Endothelial cell of umbilical vein (primary cell): ENCODE data around the gene LCN2. TPM values are rescaled to one million over a fixed set of nuclear protein-coding genes. Genes with fewer than 3 reads are reported as not detected.

Experiments
- BruUV-seq: library from RNA; stranded (reverse); fragments of 400-500 nt; replicated peaks from 2 replicates; lab custom pipeline; 2021; lab: Mats Ljungman, UMichigan
- CTCF ChIA-PET: fragments of 300-600, 350-600 bp; sonication (Branson Sonifier 250); formaldehyde crosslinking; loops from one replicate; lab custom pipeline; 2021; ENCODE audit warnings: antibody characterized with exemption, inconsistent platforms; lab: Charles Lee
- POLR2A ChIA-PET: fragments of 300-600, 350-600 bp; sonication (Branson Sonifier 250); formaldehyde crosslinking; loops from one replicate; lab custom pipeline; 2021; ENCODE audit warnings: antibody characterized with exemption, inconsistent platforms; lab: Charles Lee
- DNase-seq: peaks from one replicate; pipeline ENCODE4 v3.0.0-alpha.2; 2011; ENCODE audit warnings: low read depth, low spot score
- FAIRE-seq: peaks from 2 replicates; lab custom pipeline; 2011; peaks lifted over from hg19 to GRCh38; lab: Jason Lieb, UNC
- H2AFZ ChIP-seq: 2 replicates; pipeline ENCODE4 v1.6.0; 2012; ENCODE audit warnings: low read depth, low read length, control low read depth, inconsistent platforms
- H3K27ac ChIP-seq: 2 replicates; pipeline ENCODE4 v1.5.1; 2011; ENCODE audit warnings: low read depth, mild to moderate bottlenecking, control low read depth, low read length, moderate library complexity; ENCODE audit not compliant: insufficient read depth
- H3K27me3 ChIP-seq, 2 experiments: 2 replicates each; pipeline versions ENCODE4 v1.6.0 to v1.6.1; 2011; ENCODE audit warnings: low read length in 2 of 2, mixed read lengths in 1 of 2; ENCODE audit not compliant: control insufficient read depth in 2 of 2, insufficient read depth in 2 of 2
- H3K36me3 ChIP-seq, 2 experiments: 2 replicates in 1 of 2; 3 replicates in 1 of 2; pipeline ENCODE4 v1.5.1; 2011; ENCODE audit warnings: low read length in 2 of 2, mild to moderate bottlenecking in 1 of 2, moderate library complexity in 1 of 2; ENCODE audit not compliant: control insufficient read depth in 2 of 2, insufficient read depth in 2 of 2; ENCODE audit errors: extremely low read depth in 1 of 2
- H3K4me1 ChIP-seq: 3 replicates; pipeline ENCODE4 v1.5.1; 2011; ENCODE audit warnings: mild to moderate bottlenecking, low read length; ENCODE audit not compliant: control insufficient read depth, insufficient read depth; ENCODE audit errors: extremely low read depth
- H3K4me2 ChIP-seq: 2 replicates; pipeline ENCODE4 v1.6.1; 2011; ENCODE audit warnings: low read length, control low read depth, mixed read lengths; ENCODE audit not compliant: insufficient read depth
- H3K4me3 ChIP-seq, 3 experiments: fragments of 200-600 bp in 1 of 3; sonication (generic), shearing (Covaris generic) in 1 of 3; replicated peaks in 1 of 3; 2 replicates each; pipeline ENCODE4 v1.5.1; 2011 to 2016; ENCODE audit warnings: control low read depth in 3 of 3, low read length in 3 of 3, mild to moderate bottlenecking in 2 of 3, inconsistent platforms in 1 of 3, low read depth in 1 of 3, moderate library complexity in 1 of 3; ENCODE audit not compliant: insufficient read depth in 1 of 3
- H3K79me2 ChIP-seq: 2 replicates; pipeline ENCODE4 v1.6.0; 2012; ENCODE audit warnings: low read length, inconsistent platforms; ENCODE audit not compliant: control insufficient read depth, insufficient read depth
- H3K9ac ChIP-seq: replicated peaks from 2 replicates; pipeline ENCODE3; 2011; ENCODE audit warnings: low read length, control low read depth; ENCODE audit not compliant: insufficient read depth; ENCODE audit errors: extremely low read depth
- H3K9me1 ChIP-seq: replicated peaks from 3 replicates; pipeline ENCODE4 v1.6.0; 2011; ENCODE audit warnings: mild to moderate bottlenecking, low read length; ENCODE audit not compliant: control insufficient read depth, insufficient read depth; ENCODE audit errors: extremely low read depth
- H3K9me3 ChIP-seq: replicated peaks from 2 replicates; pipeline ENCODE4 v1.5.1; 2012; ENCODE audit warnings: low read length, inconsistent platforms; ENCODE audit not compliant: control insufficient read depth, insufficient read depth
- H4K20me1 ChIP-seq: replicated peaks from 2 replicates; pipeline ENCODE3; 2011; ENCODE audit warnings: mild to moderate bottlenecking, low read length; ENCODE audit not compliant: control insufficient read depth, insufficient read depth; ENCODE audit errors: extremely low read depth
- EZH2 ChIP-seq: IDR thresholded peaks from 2 replicates; pipeline ENCODE4 v1.6.1; 2012; ENCODE audit warnings: borderline replicate concordance, low read depth, mild to moderate bottlenecking, moderate library complexity, low read length, inconsistent platforms; ENCODE audit not compliant: severe bottlenecking
- FOS ChIP-seq: IDR thresholded peaks from 2 replicates; pipeline ENCODE4 v1.6.1; 2011; ENCODE audit warnings: mild to moderate bottlenecking, low read length, moderate library complexity, borderline replicate concordance; ENCODE audit not compliant: insufficient read depth
- GATA2 ChIP-seq: IDR thresholded peaks from 2 replicates; pipeline ENCODE4 v1.7.0; 2011; ENCODE audit warnings: low read depth, mild to moderate bottlenecking, moderate library complexity, mixed read lengths, low read length; ENCODE audit not compliant: insufficient read length, insufficient read depth
- JUN ChIP-seq: IDR thresholded peaks from 2 replicates; pipeline ENCODE4 v1.6.1; 2011; ENCODE audit warnings: borderline replicate concordance, low read depth; ENCODE audit not compliant: insufficient read length, insufficient read depth
- MAX ChIP-seq: IDR thresholded peaks from 2 replicates; pipeline ENCODE4 v1.6.1; 2011; ENCODE audit not compliant: insufficient read depth, insufficient read length
- MYC ChIP-seq: IDR thresholded peaks from one replicate; pipeline ENCODE4 v1.6.1; 2011; ENCODE audit warnings: mild to moderate bottlenecking, low read depth, low read length
- POLR2A ChIP-seq: IDR thresholded peaks from 2 replicates; pipeline ENCODE4 v1.6.1; 2012; ENCODE audit warnings: low read depth, mild to moderate bottlenecking, control low read depth, low read length
- POLR2AphosphoS5 ChIP-seq: IDR thresholded peaks from 2 replicates; pipeline ENCODE4 v1.6.1; 2012; ENCODE audit warnings: low read depth, mild to moderate bottlenecking, control low read depth, low read length, moderate library complexity; ENCODE audit not compliant: insufficient read depth
- dilution Hi-C: fragments of 300-500 bp; cut with MboI; formaldehyde crosslinking; loops from one replicate; pipeline ENCODE4 v1.15.0; 2019; ENCODE audit warnings: low sequenced_read_pairs; ENCODE audit not compliant: extremely low pct_ligation_motif_present
- intact Hi-C: fragments of 100-400 bp; cut with micrococcal nuclease; formaldehyde crosslinking; loops from one replicate; pipeline ENCODE4 v1.10.0; 2022
- polyA plus RNA-seq, 4 experiments: library from polyadenylated mRNA; depleted of rRNA in 3 of 4; stranded (reverse) in 3 of 4; unstranded in 1 of 4; fragments of >200 nt; gene quantifications; 2 replicates each; pipeline versions ENCODE4 v1.2.1 to v1.2.3, GENCODE V29; 2011 to 2012; ENCODE audit warnings: missing spikeins in 1 of 4
- total RNA-seq: library from RNA; stranded (reverse); gene quantifications from 2 replicates; pipeline ENCODE4 v1.2.3, GENCODE V29; 2021
- TF ChIP-seq, protein P1 (sequence below), 2 donors: IDR thresholded peaks; 1 replicate in 1 of 2; 2 replicates in 1 of 2; pipeline ENCODE4 v1.5.1; 2011; ENCODE audit warnings: low read length in 2 of 2, mild to moderate bottlenecking in 2 of 2, moderate library complexity in 2 of 2, control low read depth in 1 of 2, inconsistent platforms in 1 of 2, low read depth in 1 of 2; ENCODE audit not compliant: insufficient read depth in 1 of 2; ENCODE audit errors: extremely low read depth in 1 of 2

The LCN2 gene
- total and polyA plus RNA-seq, 2 donors (not counting 3 experiments of a cell fraction or from before 2014, with no cell fraction given), result not detected

GRCh38 chr9:128180001-128180400 lies 30.7 kb downstream of the LCN2 start:
- H3K36me3 ChIP-seq, result peaks cover 26 to 49% of the 10 kb centered on the region in 2 experiments
- no peaks in the 10 kb centered on the region for H3K27me3 ChIP-seq
- dilution Hi-C loops (no loop called here), intact Hi-C loops (loop anchor here (5.0 kb wide), 1 partner anchor 162 kb away; the partner anchor contains the start of gene SLC27A4)
- ChIA-PET POLR2A (no interaction called here), CTCF (no interaction called here)
- no peaks in the 10 kb centered on the region for H3K9me1 ChIP-seq
- DNase-seq (no peak), FAIRE-seq (no peak)
- TF ChIP-seq MYC (no peak), GATA2 (no peak), JUN (no peak)
- TF ChIP-seq, protein P1, sequence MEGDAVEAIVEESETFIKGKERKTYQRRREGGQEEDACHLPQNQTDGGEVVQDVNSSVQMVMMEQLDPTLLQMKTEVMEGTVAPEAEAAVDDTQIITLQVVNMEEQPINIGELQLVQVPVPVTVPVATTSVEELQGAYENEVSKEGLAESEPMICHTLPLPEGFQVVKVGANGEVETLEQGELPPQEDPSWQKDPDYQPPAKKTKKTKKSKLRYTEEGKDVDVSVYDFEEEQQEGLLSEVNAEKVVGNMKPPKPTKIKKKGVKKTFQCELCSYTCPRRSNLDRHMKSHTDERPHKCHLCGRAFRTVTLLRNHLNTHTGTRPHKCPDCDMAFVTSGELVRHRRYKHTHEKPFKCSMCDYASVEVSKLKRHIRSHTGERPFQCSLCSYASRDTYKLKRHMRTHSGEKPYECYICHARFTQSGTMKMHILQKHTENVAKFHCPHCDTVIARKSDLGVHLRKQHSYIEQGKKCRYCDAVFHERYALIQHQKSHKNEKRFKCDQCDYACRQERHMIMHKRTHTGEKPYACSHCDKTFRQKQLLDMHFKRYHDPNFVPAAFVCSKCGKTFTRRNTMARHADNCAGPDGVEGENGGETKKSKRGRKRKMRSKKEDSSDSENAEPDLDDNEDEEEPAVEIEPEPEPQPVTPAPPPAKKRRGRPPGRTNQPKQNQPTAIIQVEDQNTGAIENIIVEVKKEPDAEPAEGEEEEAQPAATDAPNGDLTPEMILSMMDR (IDR thresholded peaks at IDR 0.05; ENCODE audit: extremely low read depth in 1 of 2, insufficient read depth in 1 of 2, low read depth in 1 of 2, low read length in 2 of 2), result no peak
- H2AFZ ChIP-seq, result no peak overlapping the region
- H3K79me2 ChIP-seq, result no peaks in the 10 kb centered on the region
- no peak overlapping the region for H3K9ac ChIP-seq
- H4K20me1 ChIP-seq, result no peaks in the 10 kb centered on the region
- no peak overlapping the region for H3K4me2 ChIP-seq
- BruUV-seq, result no TSS peak
- no peak overlapping the region for H3K4me3 ChIP-seq
- H3K4me1 ChIP-seq, result no peaks in the 10 kb centered on the region
- no peaks in the 10 kb centered on the region for H3K9me3 ChIP-seq
- no peak overlapping the region for H3K27ac ChIP-seq

GRCh38 chr9:128180447-128180846 lies 31.2 kb downstream of the LCN2 start:
- no peak for TF ChIP-seq JUN
- TF ChIP-seq FOS, result no peak
- TF ChIP-seq POLR2AphosphoS5, result no peak
- no peak for TF ChIP-seq MAX
- TF ChIP-seq, protein P1 (IDR thresholded peaks at IDR 0.05; ENCODE audit: extremely low read depth in 1 of 2, insufficient read depth in 1 of 2, low read depth in 1 of 2, low read length in 2 of 2), result no peak
- no peak for TF ChIP-seq MYC
- TF ChIP-seq EZH2, result no peak
- no peak for TF ChIP-seq POLR2A
- TF ChIP-seq GATA2, result no peak
- no peak overlapping the region for H2AFZ ChIP-seq
- DNase-seq, result no peak
- CTCF ChIA-PET, result no interaction called here
- H3K79me2 ChIP-seq, result no peaks in the 10 kb centered on the region
- no peaks in the 10 kb centered on the region for H3K9me3 ChIP-seq
- H3K27me3 ChIP-seq, result no peaks in the 10 kb centered on the region
- H3K9ac ChIP-seq, result no peak overlapping the region
- no peaks in the 10 kb centered on the region for H3K9me1 ChIP-seq
- no peak overlapping the region for H3K27ac ChIP-seq
- intact Hi-C loops (loop anchor here (5.0 kb wide), 1 partner anchor 162 kb away; the partner anchor contains the start of gene SLC27A4), dilution Hi-C loops (no loop called here)
- no TSS peak for BruUV-seq
- H3K4me3 ChIP-seq, result no peak overlapping the region
- H3K4me2 ChIP-seq, result no peak overlapping the region
- peaks cover 24 to 51% of the 10 kb centered on the region in 2 experiments for H3K36me3 ChIP-seq
- no peak for FAIRE-seq
- no peaks in the 10 kb centered on the region for H3K4me1 ChIP-seq
- no peaks in the 10 kb centered on the region for H4K20me1 ChIP-seq
- POLR2A ChIA-PET, result no interaction called here
